HCT116 (cell line): ENCODE results near the gene FCHO2. TPM values are rescaled to one million over a fixed set of nuclear protein-coding genes. Genes with fewer than 3 reads are reported as not detected.
"Not testable (repeated sequence)": the region's sequence is repeated elsewhere in the genome, so short reads cannot be mapped to it uniquely, and the experiment has no call there.

Source experiments
- ATAC-seq: fragments of 200-7000 bp; cut with Tn5 transposase; 2 replicates; pipeline ENCODE4 v1.9.1; 2020; ENCODE audit warnings: mild to moderate bottlenecking, moderate library complexity
- BruUV-seq: library from RNA; stranded (reverse); fragments of 400-500 nt; replicated peaks from 2 replicates; lab custom pipeline; 2021; lab: Mats Ljungman, UMichigan
- CTCF ChIA-PET: fragments of 300-600 bp; sonication (Branson Sonifier 250); formaldehyde crosslinking; loops from one replicate; lab custom pipeline; 2021; ENCODE audit warnings: antibody characterized with exemption; lab: Charles Lee
- POLR2A ChIA-PET: fragments of 300-600, 350-600 bp; sonication (Branson Sonifier 250); formaldehyde crosslinking; loops from one replicate; lab custom pipeline; 2021; ENCODE audit warnings: antibody characterized with exemption; lab: Charles Lee
- RAD21 ChIA-PET, 2 experiments: fragments of 300-600 bp; sonication (Branson Sonifier 250); formaldehyde crosslinking; loops; one replicate each; lab custom pipeline; 2023; ENCODE audit warnings: low total read pairs in 2 of 2; ENCODE audit not compliant: uncharacterized antibody in 2 of 2, unreplicated experiment in 2 of 2, low non-redundant PET in 1 of 2; lab: Charles Lee
- DNase-seq: peaks from one replicate; pipeline ENCODE4 v3.0.0-alpha.2; 2010; ENCODE audit warnings: low read depth, low spot score
- H2AFZ ChIP-seq: fragments of 200-600 bp; shearing (Covaris generic), sonication (generic); 2 replicates; pipeline ENCODE4 v1.6.1; 2017; ENCODE audit warnings: low read depth, mixed run types, mixed read lengths, antibody characterized with exemption, low read length; ENCODE audit not compliant: poor library complexity, severe bottlenecking
- H3K27ac ChIP-seq: 2 replicates; pipeline ENCODE4 v1.5.1; 2012; ENCODE audit warnings: low read depth, low read length
- H3K27me3 ChIP-seq: fragments of 200-600 bp; sonication (generic); 2 replicates; pipeline ENCODE4 v1.6.1; 2016; ENCODE audit warnings: mixed run types, low read length, mixed read lengths; ENCODE audit not compliant: insufficient read depth
- H3K36me3 ChIP-seq, 2 experiments: fragments of 200-500 bp in 1 of 2; fragments of 200-600 bp in 1 of 2; sonication (Bioruptor generic) in 1 of 2; sonication (generic) in 1 of 2; 2 replicates each; pipeline versions ENCODE4 v1.5.1 to v1.6.1; 2014 to 2016; ENCODE audit warnings: low read length in 2 of 2, inconsistent platforms in 1 of 2, mixed read lengths in 1 of 2, mixed run types in 1 of 2; ENCODE audit not compliant: insufficient read depth in 2 of 2, control insufficient read depth in 1 of 2
- H3K4me1 ChIP-seq, 2 experiments: fragments of 200-600 bp in 1 of 2; sonication (generic) in 1 of 2; 2 replicates each; pipeline versions ENCODE4 v1.5.1 to v1.6.1; 2012 to 2017; ENCODE audit warnings: low read length in 2 of 2, inconsistent platforms in 1 of 2, mild to moderate bottlenecking in 1 of 2, mixed read lengths in 1 of 2, mixed run types in 1 of 2, moderate library complexity in 1 of 2; ENCODE audit not compliant: insufficient read depth in 2 of 2, control insufficient read depth in 1 of 2
- H3K4me2 ChIP-seq: fragments of 200-600 bp; sonication (generic); 2 replicates; pipeline ENCODE4 v1.6.1; 2017; ENCODE audit warnings: mixed run types, low read length, mixed read lengths
- H3K4me3 ChIP-seq, 2 experiments: fragments of 200-600 bp in 1 of 2; sonication (generic) in 1 of 2; replicated peaks in 1 of 2; 2 replicates each; pipeline ENCODE4 v1.5.1; 2011 to 2016; ENCODE audit warnings: low read length in 2 of 2, control low read depth in 1 of 2, low read depth in 1 of 2, mild to moderate bottlenecking in 1 of 2, mixed read lengths in 1 of 2, mixed run types in 1 of 2
- H3K79me2 ChIP-seq: fragments of 200-600 bp; sonication (generic); 2 replicates; pipeline ENCODE4 v1.6.1; 2017; ENCODE audit warnings: mild to moderate bottlenecking, mixed run types, low read length, moderate library complexity, mixed read lengths; ENCODE audit not compliant: insufficient read depth
- H3K9ac ChIP-seq: fragments of 200-600 bp; sonication (generic); 2 replicates; pipeline ENCODE4 v1.6.1; 2016; ENCODE audit warnings: low read length, mixed read lengths
- H3K9me2 ChIP-seq: fragments of 200-600 bp; sonication (generic), shearing (Covaris generic); 2 replicates; pipeline ENCODE4 v1.6.1; 2017; ENCODE audit warnings: mixed run types, mild to moderate bottlenecking, moderate library complexity; ENCODE audit not compliant: insufficient read depth
- H3K9me3 ChIP-seq, 2 experiments: fragments of 200-500 bp in 1 of 2; fragments of 200-600 bp in 1 of 2; sonication (Bioruptor generic) in 1 of 2; sonication (generic) in 1 of 2; 2 replicates each; pipeline ENCODE4 v1.6.1; 2014 to 2017; ENCODE audit warnings: low read length in 2 of 2, mixed read lengths in 2 of 2, inconsistent platforms in 1 of 2, low read depth in 1 of 2, mild to moderate bottlenecking in 1 of 2, mixed run types in 1 of 2, moderate library complexity in 1 of 2; ENCODE audit not compliant: control insufficient read depth in 1 of 2, insufficient read depth in 1 of 2
- H4K20me1 ChIP-seq: fragments of 200-600 bp; sonication (generic), shearing (Covaris generic); 2 replicates; pipeline ENCODE4 v1.6.1; 2017; ENCODE audit warnings: mixed run types, mild to moderate bottlenecking, moderate library complexity; ENCODE audit not compliant: insufficient read depth
- MAX ChIP-seq: IDR thresholded peaks from 2 replicates; pipeline ENCODE4 v1.6.1; 2012
- REST ChIP-seq: IDR thresholded peaks from 2 replicates; pipeline ENCODE4 v1.6.1; 2012; ENCODE audit warnings: low read depth
- SRF ChIP-seq: IDR thresholded peaks from 2 replicates; pipeline ENCODE4 v1.6.1; 2012; ENCODE audit warnings: low read depth
- intact Hi-C: fragments of 100-400 bp; cut with micrococcal nuclease; formaldehyde crosslinking; loops from 2 replicates; pipeline ENCODE4 v1.10.0; 2022
- total RNA-seq: library from RNA; stranded (reverse); gene quantifications from one replicate; pipeline ENCODE4 v1.2.1, GENCODE V29; 2021; ENCODE audit not compliant: unreplicated experiment

Gene FCHO2
- total RNA-seq, 1 experiment from 2014 or later, result 18.7 TPM

DNA sequence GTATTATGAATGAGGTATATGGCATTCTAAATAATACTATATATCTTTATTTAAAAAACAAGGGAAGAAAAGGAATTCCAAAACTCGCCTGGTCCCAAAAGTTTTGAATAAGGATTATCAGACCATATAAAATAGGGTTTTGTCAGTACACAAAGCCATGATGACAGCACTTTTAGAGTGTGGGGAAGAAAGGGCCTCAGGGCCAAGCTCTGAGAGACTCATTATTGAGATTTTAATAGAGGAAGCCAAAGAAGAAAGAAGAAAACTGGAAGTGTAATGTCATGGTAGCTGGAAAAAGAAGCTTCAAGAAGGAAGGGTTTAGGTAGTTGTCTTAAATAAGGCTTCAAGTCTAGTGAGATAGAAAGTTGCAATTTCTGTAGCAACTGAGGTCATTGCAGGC is 53.0 kb downstream of the FCHO2 start:
- intact Hi-C loops, result no loop called here
- Histone ChIP-seq H3K9me3 (no peaks in the 10 kb centered on the region), H3K9me2 (no peaks in the 10 kb centered on the region), H3K4me2 (no peak overlapping the region), H3K79me2 (no peaks in the 10 kb centered on the region), H3K9ac (no peak overlapping the region), H2AFZ (no peak overlapping the region), H3K27ac (no peak overlapping the region), H3K4me3 (no peak overlapping the region), H3K36me3 (no peaks in the 10 kb centered on the region), H4K20me1 (no peaks in the 10 kb centered on the region), H3K4me1 (no peaks in the 10 kb centered on the region), H3K27me3 (no peaks in the 10 kb centered on the region)
- CTCF ChIA-PET, result no interaction called here
- no peak for DNase-seq
- no TSS peak for BruUV-seq
- POLR2A ChIA-PET, result no interaction called here
- RAD21 ChIA-PET, result no interaction called here
- TF ChIP-seq REST (no peak), SRF (no peak), MAX (no peak)
- no peak for ATAC-seq

DNA sequence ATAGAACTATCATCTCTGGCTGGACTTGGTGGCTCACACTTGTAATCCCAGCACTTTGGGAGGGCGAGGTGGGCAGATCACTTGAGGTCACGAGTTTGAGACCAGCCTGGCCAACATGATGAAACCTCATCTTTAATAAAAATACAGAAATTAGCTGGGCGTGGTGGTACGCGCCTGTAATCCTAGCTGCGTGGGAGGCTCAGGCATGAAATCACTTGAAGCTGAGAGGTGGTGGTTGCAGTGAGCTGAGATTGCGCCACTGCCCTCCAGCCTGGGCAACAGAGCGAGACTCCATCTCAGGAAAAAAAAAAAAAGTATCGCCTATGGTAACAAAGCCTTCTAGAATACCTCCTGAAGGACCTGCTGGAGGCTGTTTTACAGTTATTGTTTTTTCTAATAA is 55.8 kb downstream of the FCHO2 start:
- H3K79me2 ChIP-seq, RAD21 ChIA-PET, H4K20me1 ChIP-seq, H3K36me3 ChIP-seq, intact Hi-C loops, H2AFZ ChIP-seq, DNase-seq, H3K27ac ChIP-seq, H3K9me2 ChIP-seq, H3K9ac ChIP-seq, H3K4me1 ChIP-seq, POLR2A ChIA-PET, ATAC-seq, CTCF ChIA-PET, H3K27me3 ChIP-seq, H3K4me3 ChIP-seq, H3K9me3 ChIP-seq, H3K4me2 ChIP-seq, BruUV-seq: not testable (repeated sequence)
